ENCODE results near the gene TMEM101. TPM values are rescaled to one million over a fixed set of nuclear protein-coding genes. Genes with fewer than 3 reads are reported as not detected.
"Not testable (repeated sequence)": the region's sequence is repeated elsewhere in the genome, so short reads cannot be mapped to it uniquely, and the experiment has no call there.

TMEM101 gene
- total RNA-seq, 1 donor from 2014 or later, result 33.6 TPM

GRCh38 chr17:44059101-44059892 is 44.5 kb upstream of the TMEM101 start:
- intact Hi-C loops (cut with DNase I), result no loop called here
- no peak for DNase-seq (ENCODE audit: extremely low spot score in 2 of 2)
- no peak overlapping the region for H3K4me3 ChIP-seq
- TF ChIP-seq POLR2AphosphoS5 (IDR thresholded peaks at IDR 0.05; ENCODE audit: insufficient read depth in 1 of 2, low read depth in 1 of 2) (no peak), POLR2A (IDR thresholded peaks at IDR 0.05) (no peak)
- H3K36me3 ChIP-seq, result peaks cover 0 to 17% of the 10 kb centered on the region in 2 donors
- H3K9me3 ChIP-seq, result no peaks in the 10 kb centered on the region
- H3K27me3 ChIP-seq, result no peaks in the 10 kb centered on the region
- H3K27ac ChIP-seq, result no peak overlapping the region
- H3K4me1 ChIP-seq, result peaks cover 14% of the 10 kb centered on the region

- intact Hi-C loops (cut with DNase I), result no loop called here
- no peaks in the 10 kb centered on the region for H3K4me1 ChIP-seq
- H3K9me3 ChIP-seq, result no peaks in the 10 kb centered on the region
- no peak overlapping the region for H3K4me3 ChIP-seq
- H3K36me3 ChIP-seq, result peaks cover 0 to 34% of the 10 kb centered on the region in 2 donors
- no peak for DNase-seq (ENCODE audit: extremely low spot score in 2 of 2)
- H3K27ac ChIP-seq, result no peak overlapping the region
- no peaks in the 10 kb centered on the region for H3K27me3 ChIP-seq
- TF ChIP-seq CTCF (IDR thresholded peaks at IDR 0.05) (no peak), POLR2AphosphoS5 (IDR thresholded peaks at IDR 0.05; ENCODE audit: insufficient read depth in 1 of 2, low read depth in 1 of 2) (no peak), POLR2A (IDR thresholded peaks at IDR 0.05) (no peak)
Measured at GRCh38 chr17:44053125-44053872, 38.5 kb upstream of the TMEM101 start.

GRCh38 chr17:44049294-44050060 is 34.7 kb upstream of the TMEM101 start:
- peaks cover 0 to 40% of the 10 kb centered on the region in 2 donors for H3K36me3 ChIP-seq

GRCh38 chr17:44046893-44047292 is 32.1 kb upstream of the TMEM101 start:
- intact Hi-C loops (cut with DNase I); H3K9me3 ChIP-seq; H3K27ac ChIP-seq; DNase-seq (ENCODE audit: extremely low spot score in 2 of 2); H3K4me3 ChIP-seq; H3K27me3 ChIP-seq: not testable (repeated sequence)
- H3K4me1 ChIP-seq, result peaks cover 22% of the 10 kb centered on the region
- peaks cover 0 to 33% of the 10 kb centered on the region in 2 donors for H3K36me3 ChIP-seq

More at GRCh38 chr17:44049294-44050060, 34.7 kb upstream of the TMEM101 start:
- H3K27ac ChIP-seq, result no peak overlapping the region
- no peak overlapping the region for H3K4me3 ChIP-seq
- no peaks in the 10 kb centered on the region for H3K9me3 ChIP-seq
- TF ChIP-seq POLR2A (IDR thresholded peaks at IDR 0.05), result no peak
- no peak for TF ChIP-seq POLR2AphosphoS5 (IDR thresholded peaks at IDR 0.05; ENCODE audit: insufficient read depth in 1 of 2, low read depth in 1 of 2)
- TF ChIP-seq CTCF (IDR thresholded peaks at IDR 0.05), result no peak
- H3K4me1 ChIP-seq, result peaks cover 2% of the 10 kb centered on the region
- H3K27me3 ChIP-seq, result no peaks in the 10 kb centered on the region
- intact Hi-C loops (cut with DNase I), result no loop called here
- DNase-seq (ENCODE audit: extremely low spot score in 2 of 2), result no peak

- no peak overlapping the region for H3K27ac ChIP-seq
- no peak for DNase-seq (ENCODE audit: extremely low spot score in 2 of 2)
- no peaks in the 10 kb centered on the region for H3K27me3 ChIP-seq
- intact Hi-C loops (cut with DNase I), result no loop called here
- peaks cover 0 to 19% of the 10 kb centered on the region in 2 donors for H3K36me3 ChIP-seq
- H3K4me1 ChIP-seq, result peaks cover 31% of the 10 kb centered on the region
- H3K9me3 ChIP-seq, result no peaks in the 10 kb centered on the region
- no peak overlapping the region for H3K4me3 ChIP-seq
- TF ChIP-seq CTCF (IDR thresholded peaks at IDR 0.05), result no peak
- no peak for TF ChIP-seq POLR2A (IDR thresholded peaks at IDR 0.05)
- TF ChIP-seq POLR2AphosphoS5 (IDR thresholded peaks at IDR 0.05; ENCODE audit: insufficient read depth in 1 of 2, low read depth in 1 of 2), result no peak
Measured at GRCh38 chr17:44045486-44045885, 30.7 kb upstream of the TMEM101 start.

Measured in vagina (tissue), 2 donors.